K562 (cell line): Measurements from ENCODE around the gene HTR2C.

Experiments
- BRCA1 ChIP-seq, 2 experiments: fragments of 450-650 bp in 1 of 2; sonication (generic) in 1 of 2; formaldehyde crosslinking in 1 of 2; IDR thresholded peaks; 2 replicates each; pipeline versions ENCODE4 v1.5.0 to v1.6.1; 2017 to 2020; ENCODE audit warnings: mild to moderate bottlenecking in 1 of 2, missing genetic modification reagents in 1 of 2
- CBX8 ChIP-seq: fragments of 200-600 bp; sonication (generic); IDR thresholded peaks from 2 replicates; pipeline ENCODE4 v1.6.1; 2012; ENCODE audit warnings: borderline replicate concordance, mixed run types, low read depth, mild to moderate bottlenecking, moderate library complexity, mixed read lengths, low read length, control low read depth, inconsistent platforms; ENCODE audit not compliant: poor library complexity, severe bottlenecking; ENCODE audit errors: extremely low read depth
- GTF2F1 ChIP-seq: IDR thresholded peaks from 2 replicates; pipeline ENCODE4 v1.6.1; 2011; ENCODE audit warnings: low read depth, low read length, improper control_type of control experiment
- MCM2 ChIP-seq: fragments of 450-650 bp; IDR thresholded peaks from 2 replicates; pipeline ENCODE4 v1.6.1; 2017; ENCODE audit warnings: low read depth, mild to moderate bottlenecking
- MEF2D ChIP-seq: conservative IDR thresholded peaks from 2 replicates; pipeline ENCODE4 v1.6.1; 2016; ENCODE audit warnings: low read depth, missing genetic modification characterization, missing compliant biosample characterization
- STAG1 ChIP-seq: sonication (generic); formaldehyde crosslinking; IDR thresholded peaks from 2 replicates; pipeline ENCODE4 v1.5.0; 2020; ENCODE audit warnings: missing genetic modification reagents, borderline replicate concordance
- ZC3H4 ChIP-seq: sonication (generic); formaldehyde crosslinking; IDR thresholded peaks from 2 replicates; pipeline ENCODE4 v1.9.0; 2021; ENCODE audit warnings: missing genetic modification reagents, borderline replicate concordance
- ZNF263 ChIP-seq: sonication (generic); formaldehyde crosslinking; IDR thresholded peaks from 2 replicates; pipeline ENCODE4 v1.8.0; 2022; ENCODE audit warnings: mild to moderate bottlenecking, missing genetic modification reagents, borderline replicate concordance
- ZNF444 ChIP-seq: fragments of 250-450 bp; sonication (Bioruptor Pico); IDR thresholded peaks from 2 replicates; pipeline ENCODE4 v1.4.0; 2020; ENCODE audit warnings: mild to moderate bottlenecking, moderate library complexity
- TF ChIP-seq, protein P1 (sequence below): fragments of 450-650 bp; conservative IDR thresholded peaks from 2 replicates; pipeline ENCODE4 v1.6.1; 2016; ENCODE audit warnings: missing genetic modification characterization, low read depth, mild to moderate bottlenecking, control low read depth, missing compliant biosample characterization

GRCh38 chrX:114581528-114582263, 2.2 kb upstream of the HTR2C start:
- TF ChIP-seq BRCA1 (IDR thresholded peaks at IDR 0.05) (no peak), BRCA1 (CRISPR knock-in tag; IDR thresholded peaks at IDR 0.05) (no peak), GTF2F1 (no peak), ZC3H4 (no peak), MEF2D (tag) (no peak), ZNF444 (CRISPR knock-in tag) (no peak), MCM2 (no peak), STAG1 (CRISPR knock-in tag) (no peak), CBX8 (no peak), ZNF263 (CRISPR knock-in tag) (no peak)
- TF ChIP-seq, protein P1, sequence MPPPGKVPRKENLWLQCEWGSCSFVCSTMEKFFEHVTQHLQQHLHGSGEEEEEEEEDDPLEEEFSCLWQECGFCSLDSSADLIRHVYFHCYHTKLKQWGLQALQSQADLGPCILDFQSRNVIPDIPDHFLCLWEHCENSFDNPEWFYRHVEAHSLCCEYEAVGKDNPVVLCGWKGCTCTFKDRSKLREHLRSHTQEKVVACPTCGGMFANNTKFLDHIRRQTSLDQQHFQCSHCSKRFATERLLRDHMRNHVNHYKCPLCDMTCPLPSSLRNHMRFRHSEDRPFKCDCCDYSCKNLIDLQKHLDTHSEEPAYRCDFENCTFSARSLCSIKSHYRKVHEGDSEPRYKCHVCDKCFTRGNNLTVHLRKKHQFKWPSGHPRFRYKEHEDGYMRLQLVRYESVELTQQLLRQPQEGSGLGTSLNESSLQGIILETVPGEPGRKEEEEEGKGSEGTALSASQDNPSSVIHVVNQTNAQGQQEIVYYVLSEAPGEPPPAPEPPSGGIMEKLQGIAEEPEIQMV (tag): no peak
